Anterior cingulate cortex (tissue), 58 donors: ENCODE data around the gene CUL1.
A peak's percentile ranks its signal among the peaks of the same experiment; 100 is the strongest.

Experiments used
- DNase-seq, 58 donors: peaks; one replicate each; lab custom pipeline; 2025; lab: John Stamatoyannopoulos, UW

Gene CUL1

DNA sequence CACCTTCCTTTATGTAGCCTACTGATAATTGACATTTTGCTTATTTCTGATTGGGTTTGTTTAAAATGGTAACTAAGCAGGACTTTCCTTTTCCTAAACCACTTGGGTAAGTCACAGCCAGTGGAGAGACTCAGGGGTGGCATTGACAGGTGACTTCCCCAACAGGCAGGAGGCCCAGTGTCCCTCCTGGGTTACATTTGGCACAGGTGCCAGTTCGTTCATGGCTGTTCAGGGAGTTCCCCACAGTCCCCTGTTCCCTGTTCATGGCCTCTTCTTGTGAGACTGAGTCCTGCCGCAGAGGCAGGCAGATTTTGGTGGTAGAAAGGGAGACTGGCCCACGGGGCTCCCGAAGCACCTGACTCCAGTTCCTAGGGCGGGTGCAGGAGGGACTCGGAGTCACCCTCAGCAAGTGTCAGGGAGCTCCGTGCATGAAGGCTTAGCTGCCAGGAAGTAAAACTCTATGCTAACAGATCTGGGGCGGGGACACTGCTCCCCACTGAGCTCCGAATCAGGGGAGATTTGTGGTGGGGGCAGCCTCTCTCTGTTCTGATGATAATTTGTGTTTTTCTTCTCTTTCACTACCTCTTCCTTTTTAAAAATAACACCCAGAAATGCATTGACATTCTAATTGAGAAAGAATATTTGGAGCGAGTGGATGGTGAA is 101.3 kb downstream of the CUL1 start:
- DNase-seq = no peak

DNA sequence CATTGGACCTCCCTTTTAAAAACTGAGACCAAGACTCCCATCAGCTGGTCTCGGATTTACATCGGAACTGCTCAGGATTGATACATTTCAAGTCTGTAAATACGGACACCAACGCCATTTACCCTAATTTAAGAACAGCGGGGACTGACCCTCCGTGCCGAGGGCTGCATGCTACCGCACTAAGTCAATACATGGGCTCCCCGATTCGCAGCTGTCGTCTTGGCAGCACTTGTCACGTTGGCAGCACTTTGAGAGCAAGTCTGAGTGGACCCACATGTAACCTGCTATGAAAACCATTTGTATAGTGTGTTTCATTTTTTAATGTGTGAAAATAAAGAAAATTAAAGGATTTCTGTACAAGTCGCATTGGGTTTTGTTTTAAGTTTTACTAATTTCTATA is 102.0 kb downstream of the CUL1 start:
- no peak for DNase-seq

DNA sequence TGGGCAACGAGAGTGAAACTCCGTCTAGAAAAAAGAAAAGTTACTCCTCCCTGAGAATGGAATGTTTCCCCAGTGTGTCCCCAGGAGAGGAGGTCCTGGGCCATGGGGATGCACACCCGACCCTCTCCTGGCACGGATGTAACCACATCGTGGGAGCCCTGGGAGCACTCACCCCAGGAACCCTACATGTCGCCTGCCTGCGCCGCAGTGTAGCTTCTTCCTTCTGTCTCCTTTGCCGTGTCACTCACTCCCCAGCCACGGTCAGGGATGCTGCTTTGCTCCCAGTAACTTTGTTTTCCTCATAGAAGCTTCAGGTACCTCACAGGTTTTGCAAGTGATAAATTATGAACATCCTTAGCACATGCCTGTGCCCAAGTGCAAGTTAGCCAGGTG is 103.4 kb downstream of the CUL1 start:
- no peak for DNase-seq

DNA sequence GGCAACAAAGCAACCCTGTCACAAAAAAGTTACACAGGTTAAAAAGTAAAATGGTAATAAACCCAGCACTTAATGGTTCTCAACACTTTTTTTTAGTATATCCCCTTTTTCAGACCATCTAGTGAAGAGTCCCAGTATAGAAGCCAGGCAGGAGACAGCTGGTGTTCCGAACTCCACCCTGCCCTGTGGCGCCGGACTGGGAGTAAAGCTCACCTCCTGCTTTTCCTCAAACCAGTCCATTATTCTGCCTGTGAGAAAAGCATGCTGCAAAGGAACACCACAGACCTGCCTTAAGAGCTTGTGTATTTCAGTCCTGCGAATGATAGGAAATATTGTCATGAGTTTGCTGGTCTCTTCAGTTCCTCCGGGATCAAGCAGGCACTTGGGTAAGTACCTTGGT is 104.4 kb downstream of the CUL1 start:
- DNase-seq = no peak

DNA sequence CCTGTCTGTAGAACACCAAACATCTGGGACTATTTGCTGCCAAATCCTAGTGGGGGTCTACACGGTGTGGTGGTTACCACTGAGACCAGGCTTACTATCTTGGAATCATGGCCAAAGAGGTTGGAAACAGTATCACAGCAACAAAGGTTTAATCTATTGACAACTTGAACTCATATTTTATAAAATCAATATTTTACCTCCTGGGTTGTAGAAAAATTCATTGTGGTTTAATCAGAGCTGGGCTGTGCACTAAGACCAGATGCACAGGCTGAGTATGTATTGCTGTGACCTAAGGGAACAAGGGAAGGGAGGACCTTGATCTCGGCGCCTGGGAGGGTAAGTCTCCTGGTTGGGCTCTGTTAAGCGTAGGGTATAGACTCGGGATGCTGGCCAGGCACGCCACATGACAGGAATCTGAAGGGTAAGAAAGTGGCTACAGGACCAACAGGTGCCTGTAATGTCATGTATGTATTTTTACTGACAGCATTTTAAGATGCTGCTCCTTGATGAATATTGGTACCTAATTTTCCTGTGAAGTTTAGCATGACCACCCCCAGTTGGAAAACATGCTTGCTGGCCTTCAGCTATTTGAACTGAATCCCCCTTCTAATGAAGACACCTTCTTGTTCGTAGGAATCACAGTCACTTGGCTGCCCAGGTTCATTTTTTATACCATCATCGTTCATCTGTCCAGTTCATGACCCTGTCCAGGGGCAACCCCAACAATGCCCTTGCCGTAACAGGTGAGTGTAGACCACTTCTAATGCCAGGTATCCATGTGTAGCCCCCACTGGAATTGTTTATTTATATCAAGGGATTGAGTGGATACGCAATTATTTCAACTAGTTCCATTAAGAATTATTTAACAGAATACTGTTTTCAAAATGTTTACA is 105.9 kb downstream of the CUL1 start:
- no peak for DNase-seq

DNA sequence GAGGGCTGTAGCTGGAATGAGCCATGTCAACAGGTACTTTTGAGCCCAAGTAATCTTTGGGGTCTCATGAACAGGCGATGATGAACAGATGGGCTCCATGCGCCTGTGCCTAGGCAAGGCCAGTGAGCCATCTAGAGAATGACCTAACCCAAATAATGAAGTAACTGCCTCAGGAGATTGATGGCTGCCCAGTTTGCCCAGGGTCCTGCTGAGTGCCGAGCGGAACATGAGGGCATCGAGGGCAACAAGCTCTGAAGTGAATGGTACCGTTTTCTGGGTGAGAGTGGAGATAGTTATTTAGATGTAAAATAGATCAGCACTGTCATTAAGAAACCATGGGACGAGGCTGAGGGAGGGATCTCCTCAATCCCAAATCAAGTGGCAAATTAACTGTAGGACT is 107.5 kb downstream of the CUL1 start:
- no peak for DNase-seq

DNA sequence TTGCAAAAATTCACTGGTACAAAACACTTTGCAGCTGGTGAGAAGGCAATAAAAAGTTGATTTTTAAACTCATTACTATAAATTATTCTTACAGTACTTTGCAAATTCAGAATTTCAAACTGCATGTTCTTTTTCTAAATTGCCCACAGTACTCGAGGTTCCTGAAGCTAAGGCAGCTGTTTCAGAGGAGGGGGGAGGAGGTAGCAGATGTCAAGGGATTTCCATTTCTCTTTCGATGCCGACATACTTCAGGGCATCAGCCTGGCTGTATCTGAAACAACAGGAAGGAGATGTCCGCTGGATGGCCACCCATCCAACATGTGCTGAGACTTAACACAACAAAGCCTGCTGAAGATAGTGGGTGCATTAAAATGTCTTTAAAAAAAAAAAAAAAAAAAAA is 108.7 kb downstream of the CUL1 start:
- DNase-seq = peak in 1 of 58 donors; percentile 11

DNA sequence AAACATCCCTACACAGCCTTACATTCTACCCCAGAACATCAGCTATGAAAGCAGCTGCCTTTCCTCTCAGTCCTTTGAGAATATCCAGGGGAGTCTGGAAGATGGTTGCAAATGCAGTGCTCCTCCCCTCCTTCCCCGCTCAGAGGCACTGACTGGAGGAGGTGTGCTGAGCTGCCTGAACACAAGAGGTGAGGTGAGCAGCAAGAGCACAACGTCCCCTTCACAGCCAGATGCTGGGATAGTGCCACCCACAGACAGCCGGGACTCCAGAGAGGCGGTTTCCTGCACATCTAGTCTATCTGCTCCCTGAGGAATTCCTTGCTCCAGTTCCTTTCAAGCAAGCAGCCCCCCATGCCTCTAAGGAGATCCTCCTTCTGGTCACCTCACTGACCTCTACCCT is 111.2 kb downstream of the CUL1 start:
- peak in 3 of 58 donors; percentile 11 to 30 (median 27) for DNase-seq

DNA sequence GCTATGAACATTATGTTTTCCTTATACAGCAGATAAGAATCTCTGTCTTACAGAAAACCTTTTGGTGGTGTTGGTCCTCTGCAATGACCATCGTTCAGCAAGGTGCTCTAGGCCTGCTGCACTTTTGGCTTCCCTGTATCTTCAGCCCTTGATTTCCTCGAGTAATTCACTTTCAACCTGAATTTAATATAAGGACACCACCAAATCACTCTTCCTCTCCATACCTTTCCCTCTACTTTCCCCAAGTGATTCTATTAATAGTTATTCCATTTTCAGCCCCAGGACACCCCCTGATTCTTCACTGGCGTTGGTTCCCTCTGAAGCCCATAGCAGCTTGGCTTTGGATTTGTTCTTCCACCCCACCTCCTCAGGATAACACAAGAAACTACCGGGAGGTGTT is 113.2 kb downstream of the CUL1 start:
- DNase-seq = no peak

DNA sequence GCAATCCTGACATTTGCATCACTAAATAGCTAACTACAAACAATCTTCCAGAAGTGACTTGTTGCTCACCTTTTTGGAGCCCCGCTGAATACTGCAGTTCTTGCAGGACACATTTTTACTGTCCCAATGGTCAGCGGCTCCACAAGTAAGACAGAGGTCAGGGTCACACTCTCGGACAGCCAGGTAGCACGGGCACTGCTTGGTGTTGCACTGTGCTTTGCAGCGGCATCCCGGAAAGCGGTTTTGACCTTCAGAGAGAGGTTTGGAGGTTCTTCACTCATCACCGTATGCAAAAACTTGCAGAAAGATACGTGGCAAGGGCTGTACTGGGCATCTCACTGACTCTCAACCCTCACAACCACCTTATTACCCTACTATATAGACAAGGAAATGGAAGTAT is 115.2 kb downstream of the CUL1 start:
- no peak for DNase-seq

DNA sequence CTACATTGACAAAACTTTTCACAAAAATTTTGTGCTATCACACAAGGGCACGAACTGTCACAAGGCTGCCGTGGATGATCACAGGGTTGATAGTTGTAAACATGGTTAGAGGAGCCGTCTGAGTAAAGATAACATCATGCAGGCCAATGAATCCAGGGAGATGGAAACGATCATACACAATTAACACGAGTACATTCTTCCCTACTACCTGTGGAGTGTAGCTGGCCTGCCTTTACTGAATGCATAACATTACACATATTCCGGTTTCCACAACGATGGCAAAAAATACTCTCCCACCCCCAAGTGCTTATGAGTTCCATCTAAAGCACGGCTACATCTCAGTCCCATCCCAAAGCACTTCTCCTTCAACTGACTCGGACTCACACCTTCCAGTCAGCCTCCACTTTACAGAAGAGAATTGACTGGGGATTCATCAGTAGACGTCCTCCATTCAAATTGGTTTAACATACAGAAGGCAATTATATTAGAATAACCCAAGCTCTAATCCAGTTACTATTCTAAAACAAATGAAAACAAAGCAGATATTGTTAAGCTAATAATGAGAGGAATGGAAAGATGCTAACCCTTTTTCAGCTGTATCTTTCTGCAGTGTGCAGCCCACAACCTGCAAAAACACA is 116.3 kb downstream of the CUL1 start:
- DNase-seq = no peak

DNA sequence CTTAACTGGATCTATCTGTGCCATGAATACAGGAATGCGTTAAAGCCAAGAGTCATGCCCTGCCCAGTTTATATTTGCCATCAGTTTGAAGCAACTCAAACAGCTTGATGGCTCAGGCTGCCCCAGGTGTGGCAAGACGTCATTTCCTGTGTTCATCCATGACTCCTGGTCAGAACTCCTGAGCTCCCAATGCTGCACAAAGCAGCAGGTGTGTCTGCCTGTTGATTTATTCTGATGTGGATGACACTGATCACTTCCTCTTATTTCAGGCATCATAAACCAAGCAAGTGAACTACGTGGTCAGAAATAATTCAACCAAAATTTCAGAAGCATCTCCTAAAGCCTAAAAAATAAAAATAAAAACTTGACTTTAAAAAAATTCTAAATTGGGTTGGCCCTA is 116.9 kb downstream of the CUL1 start:
- no peak for DNase-seq

DNA sequence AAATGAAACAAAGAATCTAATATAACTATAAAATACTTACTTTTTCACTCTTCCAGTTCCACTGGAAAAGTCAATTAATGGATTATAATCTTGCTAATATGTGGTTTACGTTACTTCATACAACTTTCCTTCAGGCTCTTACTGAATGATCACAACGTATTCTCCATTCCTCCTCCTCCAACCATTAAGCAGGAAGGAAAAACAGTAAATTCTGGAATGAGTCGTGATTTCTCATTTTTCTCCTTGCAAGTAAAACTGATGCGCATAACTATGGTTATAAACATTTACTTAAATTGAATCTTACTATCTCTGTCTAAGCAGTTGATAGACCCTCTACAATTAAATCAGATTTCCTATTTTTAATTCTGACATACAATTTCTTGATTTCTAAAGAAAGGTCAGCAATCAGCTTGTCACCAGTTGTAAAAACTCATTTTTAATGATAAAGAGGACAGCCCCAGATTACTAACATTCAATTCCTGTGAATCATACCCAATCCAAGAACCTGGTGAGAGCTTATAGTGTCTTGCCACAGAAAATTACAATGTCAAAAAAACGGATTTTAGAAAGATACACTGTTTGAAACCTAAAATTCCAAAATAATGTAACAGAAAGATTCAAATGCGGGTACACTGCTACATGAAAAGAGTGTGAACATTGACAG is 121.1 kb downstream of the CUL1 start:
- DNase-seq = no peak

DNA sequence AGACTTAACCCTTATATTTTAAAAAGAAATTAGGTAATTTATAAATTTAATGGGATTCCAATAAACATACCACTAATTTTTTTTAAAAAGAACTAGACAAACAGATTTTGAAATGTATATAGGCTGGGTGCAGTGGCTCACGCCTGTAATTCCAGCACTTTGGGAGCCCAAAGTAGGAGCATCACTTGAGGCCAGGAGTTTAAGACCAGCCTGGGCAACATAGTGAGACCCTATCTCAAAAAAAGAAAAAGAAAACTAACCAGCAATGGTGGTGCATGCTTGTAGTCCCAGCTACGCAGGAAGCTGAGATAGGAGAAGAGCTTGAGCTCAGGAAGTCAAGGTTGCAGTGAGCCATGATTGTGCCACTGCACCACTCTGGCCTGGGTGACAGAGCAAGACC is 122.7 kb downstream of the CUL1 start:
- DNase-seq = no peak

DNA sequence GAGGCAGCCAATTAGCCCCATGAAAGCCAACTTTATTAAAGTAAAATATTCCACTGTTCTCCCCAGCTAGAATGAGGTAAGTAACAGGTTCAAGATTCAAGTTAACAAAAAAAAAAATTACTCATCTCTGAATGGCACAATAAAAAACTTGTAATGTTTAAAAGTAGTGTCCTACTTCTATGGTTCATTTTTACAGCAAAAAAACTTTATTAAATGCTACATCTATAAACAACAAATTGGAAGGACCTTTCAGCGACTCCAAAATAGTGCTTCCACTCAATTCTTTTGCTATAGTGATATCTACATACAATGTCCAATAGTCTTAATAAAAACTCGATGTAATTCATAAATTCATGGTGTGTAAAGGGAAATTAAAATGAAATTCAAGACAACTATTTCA is 126.2 kb downstream of the CUL1 start:
- DNase-seq = no peak

DNA sequence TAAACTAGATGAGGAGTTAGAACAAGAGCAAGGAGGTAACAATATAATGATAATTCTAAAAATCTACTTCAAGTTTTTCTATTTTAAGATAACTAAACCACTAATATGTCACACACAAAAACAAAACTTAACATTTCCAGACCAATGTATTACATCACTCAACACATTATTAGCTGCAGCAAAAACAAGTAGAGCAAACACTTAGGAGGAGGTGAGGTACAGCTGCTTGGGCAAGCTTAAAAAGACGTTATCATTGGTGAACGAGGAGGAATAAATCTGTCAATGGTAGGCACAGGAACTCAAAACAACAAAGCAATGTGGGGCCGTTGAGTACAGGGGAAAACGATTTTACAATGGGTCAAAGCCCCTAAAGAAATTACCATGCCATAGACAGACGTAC is 126.6 kb downstream of the CUL1 start:
- no peak for DNase-seq

DNA sequence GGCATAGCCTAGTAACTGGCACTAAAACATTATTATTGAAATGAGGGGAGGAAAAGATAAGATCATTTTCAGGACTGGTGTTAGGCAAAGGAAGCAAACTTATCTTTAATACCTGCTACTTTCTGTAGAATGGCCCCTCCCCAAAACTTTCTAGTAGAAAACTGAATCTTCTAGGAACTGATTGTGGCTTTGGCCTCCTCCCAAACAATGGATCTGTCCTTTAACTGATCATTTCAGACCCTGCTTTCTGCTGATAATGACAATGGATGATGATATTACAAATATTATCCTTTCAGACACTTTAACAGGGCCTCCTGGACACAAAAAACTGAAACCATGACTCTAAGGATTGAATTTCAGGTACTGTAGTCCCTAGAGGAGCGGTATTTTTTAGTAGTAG is 130.3 kb downstream of the CUL1 start:
- DNase-seq = no peak

DNA sequence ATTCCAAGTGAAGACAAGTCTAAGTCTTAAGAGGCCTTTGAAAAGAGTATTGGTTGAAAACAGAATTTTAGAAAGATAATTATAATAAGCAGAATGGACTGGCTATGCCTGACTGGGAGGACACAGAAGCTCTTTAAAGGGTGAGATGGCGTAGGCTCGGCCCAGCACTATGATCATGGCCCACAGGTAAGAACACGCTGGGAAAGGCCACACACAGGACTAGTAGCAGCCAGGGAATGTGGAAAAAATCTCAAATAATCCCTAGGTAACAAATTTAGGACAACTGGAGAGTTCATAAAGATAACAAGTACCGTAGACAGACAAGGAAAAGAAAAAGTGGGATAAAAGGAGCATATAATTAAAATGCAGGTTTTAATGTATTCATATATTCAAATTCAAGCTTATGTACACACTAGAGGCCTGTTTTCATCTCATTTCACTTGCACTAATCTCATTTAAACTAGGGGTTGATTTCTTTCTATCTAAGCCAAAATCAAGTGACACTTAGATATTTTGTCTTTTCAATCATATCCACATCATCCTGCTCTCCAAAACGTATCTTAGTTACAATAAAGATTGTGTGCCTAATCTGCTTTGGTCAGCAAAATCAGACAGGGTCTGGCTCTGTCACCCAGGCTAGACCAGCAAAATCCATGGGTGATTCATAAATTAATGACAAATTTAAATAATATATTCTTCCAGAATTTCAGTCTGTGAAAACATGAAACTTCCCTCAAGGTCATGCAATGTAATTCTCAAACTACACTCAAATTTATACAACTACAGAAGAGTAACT is 132.4 kb downstream of the CUL1 start:
- DNase-seq = no peak

DNA sequence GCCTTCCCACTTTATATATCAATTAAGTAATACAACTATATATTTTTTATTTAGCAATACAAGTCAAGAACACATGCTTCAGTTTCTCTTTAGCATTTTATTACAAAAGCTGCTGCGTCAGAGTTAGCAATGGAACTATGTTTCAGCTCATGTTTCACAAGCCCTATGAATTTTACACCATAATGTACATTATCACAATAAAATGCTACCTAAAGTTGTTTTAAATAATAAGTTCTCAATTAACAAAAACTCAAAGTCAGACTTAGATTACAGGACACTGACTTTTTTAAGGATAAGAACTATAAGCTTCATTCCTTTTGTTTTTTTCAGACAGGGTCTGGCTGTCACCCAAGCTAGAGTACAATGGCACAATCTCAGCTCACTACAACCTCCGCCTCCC is 133.1 kb downstream of the CUL1 start:
- DNase-seq = no peak

DNA sequence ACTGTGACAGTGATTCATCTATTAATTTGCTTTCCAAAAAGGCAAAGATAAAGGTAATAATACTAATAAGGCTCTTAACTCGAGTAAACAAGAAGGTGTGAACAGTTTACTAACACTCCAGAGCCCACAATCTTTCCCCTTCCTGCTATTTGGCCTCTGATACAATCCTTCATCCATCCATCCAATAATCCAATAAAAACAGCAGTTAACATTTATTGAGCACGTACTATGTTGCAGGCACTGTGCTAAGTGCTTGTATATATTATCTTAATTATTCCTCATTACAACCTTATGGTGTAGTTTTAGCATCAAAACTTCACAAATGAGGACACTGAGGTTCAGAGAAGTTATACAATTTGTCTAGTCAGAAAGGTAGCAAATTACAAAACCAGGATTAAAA is 135.9 kb downstream of the CUL1 start:
- DNase-seq = no peak
